ENCODE results near the gene GSN. TPM values are rescaled to one million over a fixed set of nuclear protein-coding genes. Genes with fewer than 3 reads are reported as not detected.

Gene GSN
- total and polyA plus RNA-seq, 9 of the 15 experiments (the other 6 are each of a cell fraction or from before 2014, with no cell fraction given), result 0.39 to 16.6 (median 8.2) TPM

- H4K20me1 ChIP-seq (replicated peaks; ENCODE audit: control insufficient read depth, insufficient read depth, low read length), result no peaks in the 10 kb centered on the region
- no peaks in the 10 kb centered on the region for H3K9me3 ChIP-seq (replicated peaks; ENCODE audit: control insufficient read depth, insufficient read depth, low read depth, low read length)
- FAIRE-seq, result peak; percentile 37
- H3K79me2 ChIP-seq (ENCODE audit: control insufficient read depth, insufficient read depth, low read length), result no peaks in the 10 kb centered on the region
- peaks cover 9 to 10% of the 10 kb centered on the region in 2 experiments; a peak in 4 of 5 replicates for H3K4me1 ChIP-seq (replicated peaks in 1 of 2; ENCODE audit: control insufficient read depth in 2 of 2, insufficient read depth in 2 of 2, low read length in 2 of 2)
- ChIA-PET POLR2A (interaction anchor here (0.8 kb wide), 1 partner anchor 23 kb away, joined by 3 read pairs; no protein-coding TSS in a partner anchor), CTCF (ENCODE audit: low intra/inter-chr PET ratio) (no interaction called here)
- TF ChIP-seq DMBX1 (CRISPR knock-in tag; IDR thresholded peaks at IDR 0.05; ENCODE audit: borderline replicate concordance) (no peak), RHOXF2B (CRISPR knock-in tag; conservative IDR thresholded peaks at IDR 0.05) (no peak), ARHGAP35 (IDR thresholded peaks at IDR 0.05; ENCODE audit: partially characterized antibody) (no peak), HMG20A (CRISPR knock-in tag; conservative IDR thresholded peaks at IDR 0.05) (no peak), ZNF184 (CRISPR knock-in tag; IDR thresholded peaks at IDR 0.05) (no peak), NFRKB (IDR thresholded peaks at IDR 0.05; ENCODE audit: low read depth) (no peak), ZFP91 (CRISPR knock-in tag; IDR thresholded peaks at IDR 0.05) (no peak), POU5F1 (IDR thresholded peaks at IDR 0.05; ENCODE audit: borderline replicate concordance, low read depth, low read length, partially characterized antibody) (no peak), ZFP30 (CRISPR knock-in tag; IDR thresholded peaks at IDR 0.05; ENCODE audit: borderline replicate concordance) (no peak), ZNF12 (CRISPR knock-in tag; IDR thresholded peaks at IDR 0.05) (no peak), DDX20 (tag; IDR thresholded peaks at IDR 0.05; ENCODE audit: low read depth) (no peak)
- no peak overlapping the region for H3K4me3 ChIP-seq
- ATAC-seq, result no peak
- in situ Hi-C loops (cut with MboI) (no loop called here), intact Hi-C loops (cut with micrococcal nuclease) (loop anchor here (1.0 kb wide), 1 partner anchor 36 kb away; no protein-coding TSS in a partner anchor)
- WGBS (ENCODE audit: insufficient coverage, low coverage, missing lambda C conversion rate), result 48% methylated on average over 4 of the region's 4 CpGs
- no peak overlapping the region for H3K9ac ChIP-seq (ENCODE audit: insufficient read depth in 1 of 2, low read depth in 2 of 2, low read length in 2 of 2)
- H3K9me1 ChIP-seq (ENCODE audit: control insufficient read depth, insufficient read depth, low read length), result no peaks in the 10 kb centered on the region
- BruUV-seq (replicated peaks), result no TSS peak
- peak overlapping the region; percentile 28; the same call in 1 of the 2 replicates for H2AFZ ChIP-seq (ENCODE audit: low read depth, low read length)
- H3K4me2 ChIP-seq (ENCODE audit: insufficient read depth, low read length), result no peak overlapping the region
- no peaks in the 10 kb centered on the region for H3K27me3 ChIP-seq (ENCODE audit: control insufficient read depth in 2 of 2, insufficient read depth in 2 of 2, low read length in 2 of 2)
- no peak overlapping the region for H3K27ac ChIP-seq (ENCODE audit: extremely low read depth, low read depth, low read length)
- DNase-seq (ENCODE audit: extremely low read depth in 1 of 4, low spot score in 3 of 4), result no peak
- H3K36me3 ChIP-seq (ENCODE audit: control insufficient read depth, insufficient read depth, low read length), result no peaks in the 10 kb centered on the region
These were observed 25.0 kb upstream of the GSN start for GRCh38 chr9:121242959-121243346.

Data from K562 (cell line).